GM13977 (cell line): ENCODE data around the gene CFAP20DC.
A peak's percentile ranks its signal among the peaks of the same experiment; 100 is the strongest.

ENCODE experiments used
- DNase-seq: peaks from one replicate; pipeline ENCODE4 v3.0.0; 2012; ENCODE audit warnings: low spot score
- CTCF ChIP-seq: IDR thresholded peaks from 2 replicates; pipeline ENCODE4 v1.5.1; 2012; ENCODE audit warnings: mild to moderate bottlenecking, control low read depth; ENCODE audit not compliant: insufficient read depth; ENCODE audit errors: extremely low read depth, missing control alignments
- in situ Hi-C: fragments of 300-500 bp; cut with MboI; formaldehyde crosslinking; loops from one replicate; pipeline ENCODE4 v1.12.0; 2022; ENCODE audit warnings: low sequenced_read_pairs, low pct_unique_long_range_greater_than_20kb, mixed read lengths, inconsistent platforms; ENCODE audit not compliant: unreplicated experiment

CFAP20DC gene

GRCh38 chr3:58746758-58747157 is 303.1 kb downstream of the CFAP20DC start:
- DNase-seq = no peak
- TF ChIP-seq CTCF = no peak
- in situ Hi-C loops = no loop called here

GRCh38 chr3:58743296-58743695 is 306.5 kb downstream of the CFAP20DC start:
- no peak for DNase-seq
- TF ChIP-seq CTCF = no peak
- in situ Hi-C loops = no loop called here

GRCh38 chr3:58742239-58742638 is 307.6 kb downstream of the CFAP20DC start:
- TF ChIP-seq CTCF = no peak
- no peak for DNase-seq
- in situ Hi-C loops = no loop called here

GRCh38 chr3:58737644-58738043 is 312.2 kb downstream of the CFAP20DC start:
- TF ChIP-seq CTCF = no peak
- in situ Hi-C loops = no loop called here
- no peak for DNase-seq

GRCh38 chr3:58731673-58732072 is 318.2 kb downstream of the CFAP20DC start:
- TF ChIP-seq CTCF = peak; percentile 18
- no peak for DNase-seq
- in situ Hi-C loops = no loop called here

DNA sequence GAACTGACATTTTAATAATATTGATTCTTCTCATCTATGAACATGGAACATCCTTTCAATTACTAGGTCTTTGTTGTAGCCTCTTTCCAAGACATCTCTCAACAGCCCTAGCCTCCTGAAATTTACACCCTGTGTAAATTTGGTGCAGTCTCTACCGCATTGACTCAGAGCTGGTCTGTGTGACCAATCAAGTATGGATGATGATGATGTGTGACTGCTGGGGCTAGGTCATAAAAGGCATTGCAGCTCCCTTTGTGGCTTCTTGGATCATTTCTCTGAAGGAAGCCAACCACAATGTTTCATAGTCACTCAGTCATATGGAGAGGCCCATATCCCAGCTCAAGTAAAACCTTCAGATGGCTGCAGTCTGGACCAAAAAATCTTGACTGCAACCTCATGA is 321.1 kb downstream of the CFAP20DC start:
- in situ Hi-C loops = no loop called here

More for the DNA sequence above, 321.1 kb downstream of the CFAP20DC start:
- DNase-seq = no peak
- TF ChIP-seq CTCF = no peak
